H7 (cell line): ENCODE results near the gene OSBPL9. TPM values are rescaled to one million over a fixed set of nuclear protein-coding genes. Genes with fewer than 3 reads are reported as not detected.

Experiments
- DNase-seq: peaks from one replicate; pipeline ENCODE4 v3.0.0; 2012
- H3K27me3 ChIP-seq: 2 replicates; pipeline ENCODE4 v1.6.0; 2011; ENCODE audit warnings: mild to moderate bottlenecking, low read length; ENCODE audit not compliant: control insufficient read depth, insufficient read depth
- H3K36me3 ChIP-seq: replicated peaks from 2 replicates; pipeline ENCODE4 v1.5.1; 2011; ENCODE audit warnings: low read length; ENCODE audit not compliant: control insufficient read depth, insufficient read depth
- H3K4me3 ChIP-seq: 2 replicates; pipeline ENCODE4 v1.5.1; 2011; ENCODE audit warnings: low read depth, mild to moderate bottlenecking, control low read depth, low read length, moderate library complexity; ENCODE audit not compliant: insufficient read depth
- total RNA-seq: library from RNA; depleted of rRNA; stranded (reverse); fragments of >200 nt; shearing (Covaris generic); gene quantifications from 2 replicates; pipeline ENCODE4 v1.2.3, GENCODE V29; 2014

OSBPL9 gene
- total RNA-seq, 1 experiment from 2014 or later: 87.4 TPM

DNA sequence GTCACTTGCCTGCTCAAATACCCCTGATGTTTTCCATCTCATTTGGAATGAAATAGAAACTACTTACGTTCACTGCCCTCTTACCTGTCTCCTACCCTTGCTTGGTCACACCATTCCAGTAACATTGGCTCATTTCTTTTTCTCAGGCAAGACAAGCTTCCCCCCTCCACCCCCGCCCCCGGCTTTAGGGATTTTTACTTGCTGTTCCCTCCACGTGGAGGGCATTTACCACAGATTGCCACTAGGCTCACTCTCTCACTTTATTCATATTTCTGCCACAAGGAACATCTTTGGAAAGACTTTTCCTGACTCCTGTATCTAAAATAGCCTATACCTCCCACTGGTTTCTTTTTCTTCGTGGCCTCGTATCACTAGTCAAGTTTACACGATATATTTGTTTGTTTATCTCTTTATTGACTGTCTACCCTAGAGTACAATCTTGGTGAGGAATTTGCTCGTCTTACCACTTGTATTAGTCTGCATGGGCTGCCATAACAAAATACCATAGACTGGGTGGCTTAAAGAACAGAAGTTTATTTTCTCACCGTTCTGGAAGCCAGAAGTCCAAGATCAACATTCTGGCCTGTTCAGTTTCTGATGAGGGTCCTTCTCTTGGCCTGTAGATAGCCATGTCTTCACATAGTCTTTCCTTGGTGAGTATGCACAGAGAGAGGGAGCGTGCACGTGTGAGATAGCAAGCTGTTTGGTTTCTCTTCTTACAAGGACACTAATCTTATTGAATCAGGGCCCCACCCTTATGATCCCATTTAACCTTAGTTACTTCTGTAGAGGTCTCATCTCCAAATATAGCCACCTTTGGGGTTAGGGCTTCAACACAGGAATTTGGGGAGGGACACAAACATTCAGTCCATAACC, 135.4 kb downstream of the OSBPL9 start:
- H3K27me3 ChIP-seq: no peaks in the 10 kb centered on the region
- H3K36me3 ChIP-seq: peaks cover 3% of the 10 kb centered on the region
- DNase-seq: peak; percentile 21
- no peak overlapping the region for H3K4me3 ChIP-seq

- no peak overlapping the region for H3K4me3 ChIP-seq
- no peaks in the 10 kb centered on the region for H3K27me3 ChIP-seq
- H3K36me3 ChIP-seq: peaks cover 3% of the 10 kb centered on the region
- DNase-seq: no peak
Observed at GRCh38 chr1:51753969-51754368, 137.1 kb downstream of the OSBPL9 start.

DNA sequence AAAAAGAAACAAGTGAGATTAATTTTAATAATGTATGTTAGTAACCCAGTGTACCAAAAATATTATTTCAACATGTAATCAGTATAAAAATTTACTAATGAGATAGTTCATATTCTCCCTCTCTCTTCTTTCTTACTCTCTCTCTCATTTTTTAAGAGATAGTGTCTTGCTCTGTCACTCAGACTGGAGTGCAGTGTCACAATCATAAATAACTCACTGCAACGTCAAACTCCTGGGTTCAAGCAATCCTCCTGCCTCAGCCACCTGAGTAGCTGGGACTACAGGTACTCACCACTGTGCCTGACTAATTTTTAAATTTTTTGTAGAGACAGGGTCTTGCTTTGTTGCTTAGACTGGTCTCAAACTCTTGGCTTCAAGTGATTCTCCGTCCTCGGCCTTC, 137.8 kb downstream of the OSBPL9 start:
- Histone ChIP-seq H3K36me3 (peaks cover 3% of the 10 kb centered on the region), H3K4me3 (no peak overlapping the region), H3K27me3 (no peaks in the 10 kb centered on the region)
- no peak for DNase-seq

DNA sequence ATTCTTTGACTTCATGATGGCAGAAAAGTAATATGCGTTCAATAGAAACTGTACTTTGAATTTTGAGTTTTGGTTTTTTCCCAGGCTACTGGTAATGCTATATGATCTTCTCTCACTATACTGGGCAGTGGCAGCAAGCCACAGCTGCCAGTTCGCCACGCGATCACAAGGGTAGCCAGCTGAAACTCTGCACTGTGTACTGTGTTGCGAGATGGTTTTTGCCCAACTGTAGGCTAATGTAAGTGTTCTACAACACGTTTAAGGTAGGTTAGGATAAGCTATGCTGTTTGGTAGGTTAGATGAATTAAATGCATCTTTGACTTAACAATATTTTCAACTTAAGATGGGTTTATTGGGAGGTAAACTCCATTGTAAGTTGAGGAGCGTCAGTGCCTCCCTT, 138.5 kb downstream of the OSBPL9 start:
- H3K27me3 ChIP-seq: no peaks in the 10 kb centered on the region
- no peak overlapping the region for H3K4me3 ChIP-seq
- H3K36me3 ChIP-seq: peaks cover 3% of the 10 kb centered on the region
- no peak for DNase-seq

- Histone ChIP-seq H3K4me3 (no peak overlapping the region), H3K36me3 (peaks cover 3% of the 10 kb centered on the region), H3K27me3 (no peaks in the 10 kb centered on the region)
- DNase-seq: no peak
Observed at GRCh38 chr1:51756290-51756689, 139.4 kb downstream of the OSBPL9 start.

- Histone ChIP-seq H3K36me3 (no peaks in the 10 kb centered on the region; the same call in 1 of the 2 replicates), H3K4me3 (no peak overlapping the region), H3K27me3 (no peaks in the 10 kb centered on the region)
- DNase-seq: no peak
Observed at GRCh38 chr1:51758310-51758709, 141.4 kb downstream of the OSBPL9 start.

GRCh38 chr1:51760872-51761271, 144.0 kb downstream of the OSBPL9 start:
- no peaks in the 10 kb centered on the region for H3K27me3 ChIP-seq
- DNase-seq: no peak
- peaks cover 4% of the 10 kb centered on the region for H3K36me3 ChIP-seq
- no peak overlapping the region for H3K4me3 ChIP-seq

DNA sequence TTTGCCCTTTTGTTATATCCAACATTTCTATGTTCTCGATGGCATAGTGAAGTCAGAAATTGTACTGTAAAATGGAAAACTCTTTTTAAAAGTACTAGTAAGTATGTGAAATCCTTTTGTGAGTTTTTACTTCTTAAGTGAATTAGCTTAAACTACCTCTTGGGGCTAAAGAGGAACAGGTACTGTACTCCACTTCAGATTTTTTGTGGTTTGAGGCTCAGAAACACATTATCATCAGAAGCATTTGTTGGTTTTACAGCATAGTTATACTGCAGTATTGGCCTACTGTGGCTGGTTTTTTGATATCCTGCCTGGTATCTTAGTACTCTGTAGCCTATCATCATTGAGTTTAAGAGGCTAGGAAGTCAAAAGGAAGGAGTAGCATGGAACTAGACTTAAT, 144.5 kb downstream of the OSBPL9 start:
- DNase-seq: no peak
- peaks cover 4% of the 10 kb centered on the region for H3K36me3 ChIP-seq
- H3K4me3 ChIP-seq: no peak overlapping the region
- no peaks in the 10 kb centered on the region for H3K27me3 ChIP-seq

GRCh38 chr1:51768971-51769588, 152.2 kb downstream of the OSBPL9 start:
- peaks cover 15% of the 10 kb centered on the region for H3K36me3 ChIP-seq

GRCh38 chr1:51776408-51776807, 159.5 kb downstream of the OSBPL9 start:
- no peak for DNase-seq
- Histone ChIP-seq H3K27me3 (no peaks in the 10 kb centered on the region), H3K36me3 (peaks cover 8% of the 10 kb centered on the region), H3K4me3 (no peak overlapping the region)

More at GRCh38 chr1:51768971-51769588, 152.2 kb downstream of the OSBPL9 start:
- DNase-seq: peak; percentile 53
- no peak overlapping the region for H3K4me3 ChIP-seq
- no peaks in the 10 kb centered on the region for H3K27me3 ChIP-seq

- no peaks in the 10 kb centered on the region for H3K27me3 ChIP-seq
- H3K4me3 ChIP-seq: no peak overlapping the region
- H3K36me3 ChIP-seq: peaks cover 20% of the 10 kb centered on the region
- DNase-seq: no peak
Observed at GRCh38 chr1:51780927-51781326, 164.0 kb downstream of the OSBPL9 start.

GRCh38 chr1:51784997-51785421, 168.1 kb downstream of the OSBPL9 start:
- DNase-seq: no peak
- H3K27me3 ChIP-seq: no peaks in the 10 kb centered on the region
- H3K36me3 ChIP-seq: peaks cover 52% of the 10 kb centered on the region
- H3K4me3 ChIP-seq: no peak overlapping the region

DNA sequence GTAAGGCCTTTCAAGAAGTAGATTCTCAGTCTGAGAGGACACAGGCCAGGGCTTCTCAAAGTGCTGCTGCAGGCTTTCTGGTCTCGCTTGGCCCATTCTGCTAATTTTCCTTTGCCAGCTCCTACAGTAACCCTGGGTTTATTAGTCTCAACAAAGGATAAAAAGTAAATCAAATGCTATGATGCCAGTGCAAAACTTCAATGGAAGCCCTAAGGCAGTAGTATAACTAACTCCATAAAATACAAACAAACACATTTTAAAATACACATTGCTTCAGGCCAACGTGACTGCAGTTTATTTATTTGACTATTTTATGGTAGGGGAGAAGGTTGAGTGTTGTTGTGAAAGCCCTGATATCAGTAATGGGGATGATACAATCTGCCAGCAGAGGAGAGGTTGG, 172.0 kb downstream of the OSBPL9 start:
- no peak for DNase-seq
- Histone ChIP-seq H3K4me3 (no peak overlapping the region), H3K27me3 (no peaks in the 10 kb centered on the region), H3K36me3 (peaks cover 58% of the 10 kb centered on the region)

DNA sequence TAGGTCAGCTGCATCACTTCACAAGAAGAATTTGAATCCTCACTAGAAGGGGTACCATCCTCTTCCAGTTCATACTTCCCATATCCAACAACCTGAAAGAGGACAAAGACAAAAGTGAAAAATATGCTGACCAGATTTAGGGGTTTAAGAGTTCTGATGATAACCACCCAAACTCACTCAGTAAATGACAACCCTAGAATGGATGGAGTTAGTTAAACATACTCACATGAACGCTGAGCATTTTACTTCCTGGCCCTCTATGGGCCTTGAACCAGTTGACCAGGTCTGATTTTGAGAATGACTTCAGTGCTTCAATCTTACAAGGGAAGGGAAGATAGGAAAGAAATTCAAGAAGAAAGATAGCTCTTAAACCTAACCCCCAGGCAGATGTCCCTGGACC, 172.4 kb downstream of the OSBPL9 start:
- Histone ChIP-seq H3K4me3 (no peak overlapping the region), H3K36me3 (peaks cover 56% of the 10 kb centered on the region), H3K27me3 (no peaks in the 10 kb centered on the region)
- DNase-seq: no peak

DNA sequence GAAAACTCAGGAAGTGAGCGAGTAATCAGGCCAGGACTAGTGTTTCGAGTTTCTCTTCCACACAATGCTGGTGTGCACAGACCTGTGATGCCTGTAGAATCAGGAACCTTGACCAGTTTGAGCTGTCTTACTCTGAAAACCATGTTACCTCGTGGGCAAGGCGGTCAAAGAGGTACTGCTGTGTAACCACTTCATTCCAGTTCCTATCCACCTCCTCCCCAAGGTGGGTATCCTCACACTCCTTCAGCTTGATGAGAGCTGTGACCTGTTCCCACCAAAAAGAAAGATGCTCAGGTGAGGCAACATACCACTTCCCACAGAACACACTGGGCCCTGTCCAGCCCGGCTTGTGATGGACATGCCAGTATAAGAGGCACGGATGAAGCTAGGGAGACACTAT, 173.5 kb downstream of the OSBPL9 start:
- Histone ChIP-seq H3K36me3 (peaks cover 50% of the 10 kb centered on the region), H3K27me3 (no peaks in the 10 kb centered on the region), H3K4me3 (no peak overlapping the region)
- no peak for DNase-seq
